Effector memory CD8-positive, alpha-beta T cell (primary cell): ENCODE measurements around the gene SIRT7.

ENCODE experiments used
- ATAC-seq: fragments of 150-1000 bp; cut with Tn5 transposase; replicated peaks from 2 replicates; pipeline ENCODE4 v1.10.0; 2021; ENCODE audit warnings: mild to moderate bottlenecking, moderate library complexity
- DNase-seq, 3 experiments: peaks; one replicate each; pipeline ENCODE4 v3.0.0; 2021
- H3K27ac Mint-ChIP-seq, 2 donors: one replicate each; pipeline ENCODE4 v1.8.0; 2022; ENCODE audit warnings: mild to moderate bottlenecking in 2 of 2, mixed read lengths in 2 of 2, moderate library complexity in 2 of 2
- H3K27me3 Mint-ChIP-seq, 2 donors: one replicate each; pipeline ENCODE4 v1.8.0; 2022; ENCODE audit warnings: mixed read lengths in 2 of 2
- H3K36me3 Mint-ChIP-seq: one replicate; pipeline ENCODE4 v1.8.0; 2022; ENCODE audit warnings: mild to moderate bottlenecking, moderate library complexity, mixed read lengths; ENCODE audit not compliant: insufficient read depth
- H3K4me1 Mint-ChIP-seq, 2 donors: one replicate each; pipeline ENCODE4 v1.8.0; 2022; ENCODE audit warnings: low read depth in 2 of 2, mixed read lengths in 2 of 2
- H3K4me3 Mint-ChIP-seq, 2 donors: one replicate each; pipeline ENCODE4 v1.8.0; 2022; ENCODE audit warnings: mild to moderate bottlenecking in 2 of 2, mixed read lengths in 2 of 2, moderate library complexity in 2 of 2
- H3K9me3 Mint-ChIP-seq, 2 donors: one replicate each; pipeline ENCODE4 v1.8.0; 2022; ENCODE audit warnings: mixed read lengths in 2 of 2

The SIRT7 gene

DNA sequence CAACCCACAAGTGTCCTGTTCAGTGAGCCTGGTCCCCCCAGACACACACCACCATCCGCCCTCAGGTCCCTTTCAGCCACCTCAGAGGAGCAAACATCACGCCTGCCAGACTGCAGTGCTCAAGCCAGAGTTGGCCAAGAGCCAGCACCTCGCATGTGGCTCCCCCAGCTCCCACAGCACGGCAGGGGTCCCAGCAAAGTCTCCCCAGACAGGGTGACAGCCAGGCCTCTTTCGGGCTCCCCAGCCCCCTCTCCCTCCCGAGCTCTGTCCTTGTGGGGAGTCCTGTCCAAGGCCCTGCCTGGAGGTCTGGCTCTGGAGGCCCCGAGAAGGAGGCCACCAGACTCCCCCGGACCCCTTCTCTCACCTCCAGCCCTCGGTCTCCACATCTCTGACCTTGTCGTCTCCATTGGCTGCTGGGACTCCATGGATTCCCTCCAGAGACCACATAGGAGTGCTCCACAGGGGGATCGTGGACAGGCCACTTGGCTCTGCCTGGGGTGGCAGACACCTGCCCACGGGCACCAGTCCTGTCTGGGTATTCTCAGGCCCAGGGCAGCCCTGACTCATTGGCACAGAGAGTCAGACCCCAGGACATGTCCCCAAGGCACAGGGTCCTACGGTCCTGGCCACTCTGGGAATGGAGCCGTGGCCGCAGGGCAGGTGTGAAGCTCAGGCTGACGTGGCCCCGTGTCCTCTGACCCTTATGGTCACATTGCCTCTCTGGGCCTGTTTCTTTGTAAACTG lies 30.8 kb upstream of the SIRT7 start:
- Mint-ChIP-seq H3K4me3 (no peak overlapping the region), H3K4me1 (no peaks in the 10 kb centered on the region), H3K27ac (no peak overlapping the region), H3K9me3 (no peaks in the 10 kb centered on the region), H3K36me3 (no peaks in the 10 kb centered on the region), H3K27me3 (peaks cover 0 to 26% of the 10 kb centered on the region in 2 donors)
- no peak for DNase-seq
- ATAC-seq: no peak

DNA sequence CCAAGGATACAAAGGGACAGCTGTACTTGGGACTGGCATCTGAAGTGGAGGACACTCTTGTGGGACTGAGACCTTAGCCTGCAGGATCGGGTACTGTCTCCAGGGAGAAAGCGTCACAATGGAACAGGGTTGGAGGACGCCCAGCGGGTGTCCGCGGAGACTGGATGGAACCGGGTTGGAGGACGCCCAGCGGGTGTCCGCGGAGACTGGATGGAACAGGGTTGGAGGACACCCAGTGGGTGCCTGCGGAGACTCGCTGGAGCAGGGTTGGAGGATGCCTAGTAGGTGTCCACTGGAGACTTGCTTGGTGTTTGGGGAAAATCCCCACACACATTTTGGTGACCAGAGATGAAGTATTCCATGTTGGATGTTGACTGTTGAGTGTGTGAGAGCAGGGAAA lies 29.2 kb upstream of the SIRT7 start, which contains the start of gene MYADML2:
MYADML2 (minus strand) TSS at position 45 of the 400 bp plus-strand sequence. CDS start 5,492 bp downstream, outside the sequence.
- Mint-ChIP-seq H3K36me3 (no peaks in the 10 kb centered on the region), H3K27ac (no peak within 1 kb of the TSS), H3K4me3 (no peak within 1 kb of the TSS), H3K9me3 (no peaks in the 10 kb centered on the region), H3K27me3 (peaks cover 0 to 26% of the 10 kb centered on the region in 2 donors), H3K4me1 (no peaks in the 10 kb centered on the region)
- no peak for DNase-seq
- no peak for ATAC-seq

DNA sequence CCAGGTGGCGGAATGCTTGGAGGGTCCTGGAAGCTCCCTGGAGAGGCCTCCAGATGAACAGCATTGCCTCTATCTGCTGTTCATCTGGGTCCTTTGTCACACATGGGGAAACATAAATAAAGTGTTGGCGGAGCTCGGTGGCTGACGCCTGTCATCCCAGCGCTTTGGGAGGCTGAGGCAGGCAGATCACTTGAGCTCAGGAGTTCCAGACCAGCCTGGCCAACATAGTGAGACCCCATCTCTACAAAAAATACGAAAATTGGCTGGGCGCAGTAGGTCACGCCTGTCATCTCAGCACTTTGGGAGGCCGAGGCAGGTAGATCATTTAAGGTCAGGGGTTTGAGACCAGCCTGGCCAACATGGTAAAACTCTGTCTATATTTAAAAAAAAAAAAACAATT lies 26.9 kb upstream of the SIRT7 start:
- H3K4me3 Mint-ChIP-seq: no peak overlapping the region
- H3K27me3 Mint-ChIP-seq: peaks cover 0 to 36% of the 10 kb centered on the region in 2 donors
- DNase-seq: no peak
- H3K9me3 Mint-ChIP-seq: no peaks in the 10 kb centered on the region
- no peaks in the 10 kb centered on the region for H3K4me1 Mint-ChIP-seq
- no peak overlapping the region for H3K27ac Mint-ChIP-seq
- no peak for ATAC-seq
- no peaks in the 10 kb centered on the region for H3K36me3 Mint-ChIP-seq

DNA sequence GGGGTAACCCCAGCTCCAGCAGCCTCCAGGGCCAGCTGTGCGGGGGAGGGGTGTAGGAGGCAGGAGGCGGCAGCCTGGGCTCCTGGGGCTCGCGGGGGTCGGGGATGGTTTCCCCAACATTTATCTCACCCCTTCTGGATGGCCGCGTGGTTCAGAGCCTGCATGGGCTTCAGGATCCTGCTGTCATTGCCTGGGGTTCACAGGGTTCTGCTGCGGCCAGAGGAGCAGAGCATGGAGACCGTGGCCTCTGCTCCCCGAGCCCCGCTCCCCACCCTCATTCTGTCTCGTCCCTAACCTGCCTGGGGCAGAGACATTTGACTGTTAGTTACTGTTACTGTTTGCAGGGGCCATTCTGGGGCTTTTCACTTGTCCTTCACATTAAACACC lies 24.2 kb upstream of the SIRT7 start:
- Mint-ChIP-seq H3K9me3 (no peaks in the 10 kb centered on the region), H3K4me3 (no peak overlapping the region), H3K27me3 (peaks cover 0 to 24% of the 10 kb centered on the region in 2 donors), H3K36me3 (no peaks in the 10 kb centered on the region), H3K4me1 (peaks cover 3 to 4% of the 10 kb centered on the region in 2 donors), H3K27ac (no peak overlapping the region)
- ATAC-seq (no peak), DNase-seq (no peak)

DNA sequence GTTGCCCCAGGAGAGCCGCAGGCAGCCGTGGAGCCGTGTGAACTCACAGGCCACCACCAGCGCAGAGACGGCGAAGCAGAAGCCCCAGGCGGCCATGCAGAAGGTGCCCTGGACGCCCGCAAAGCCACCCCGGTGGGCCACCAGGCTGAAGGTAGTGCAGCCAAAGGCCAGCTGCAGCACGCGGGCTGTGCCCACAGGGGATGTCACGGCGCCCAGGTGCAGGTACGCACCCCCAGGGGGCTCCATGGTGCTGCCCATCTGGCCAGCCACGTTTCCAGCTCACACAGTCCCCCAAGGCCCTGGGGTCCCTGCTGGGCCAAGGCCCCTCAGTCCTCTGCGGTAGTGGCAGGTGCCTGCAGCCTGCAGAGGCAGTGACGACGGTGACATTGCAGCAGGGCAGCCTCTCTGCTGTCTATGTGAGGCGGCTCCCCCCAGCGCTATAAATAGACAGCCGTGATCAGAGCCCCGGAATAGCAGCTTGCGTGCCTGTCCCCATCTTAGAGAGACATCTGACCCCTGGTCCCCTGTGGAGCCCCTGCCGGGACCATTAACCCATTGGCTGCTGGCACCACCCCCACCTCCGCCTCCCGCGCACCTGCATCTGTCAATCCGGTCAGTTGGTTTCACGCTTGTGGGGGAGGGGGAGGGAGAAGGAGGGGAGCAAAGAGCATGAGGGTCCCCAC lies 23.6 kb upstream of the SIRT7 start:
- no peaks in the 10 kb centered on the region for H3K36me3 Mint-ChIP-seq
- no peaks in the 10 kb centered on the region for H3K9me3 Mint-ChIP-seq
- peaks cover 0 to 19% of the 10 kb centered on the region in 2 donors for H3K27me3 Mint-ChIP-seq

DNA sequence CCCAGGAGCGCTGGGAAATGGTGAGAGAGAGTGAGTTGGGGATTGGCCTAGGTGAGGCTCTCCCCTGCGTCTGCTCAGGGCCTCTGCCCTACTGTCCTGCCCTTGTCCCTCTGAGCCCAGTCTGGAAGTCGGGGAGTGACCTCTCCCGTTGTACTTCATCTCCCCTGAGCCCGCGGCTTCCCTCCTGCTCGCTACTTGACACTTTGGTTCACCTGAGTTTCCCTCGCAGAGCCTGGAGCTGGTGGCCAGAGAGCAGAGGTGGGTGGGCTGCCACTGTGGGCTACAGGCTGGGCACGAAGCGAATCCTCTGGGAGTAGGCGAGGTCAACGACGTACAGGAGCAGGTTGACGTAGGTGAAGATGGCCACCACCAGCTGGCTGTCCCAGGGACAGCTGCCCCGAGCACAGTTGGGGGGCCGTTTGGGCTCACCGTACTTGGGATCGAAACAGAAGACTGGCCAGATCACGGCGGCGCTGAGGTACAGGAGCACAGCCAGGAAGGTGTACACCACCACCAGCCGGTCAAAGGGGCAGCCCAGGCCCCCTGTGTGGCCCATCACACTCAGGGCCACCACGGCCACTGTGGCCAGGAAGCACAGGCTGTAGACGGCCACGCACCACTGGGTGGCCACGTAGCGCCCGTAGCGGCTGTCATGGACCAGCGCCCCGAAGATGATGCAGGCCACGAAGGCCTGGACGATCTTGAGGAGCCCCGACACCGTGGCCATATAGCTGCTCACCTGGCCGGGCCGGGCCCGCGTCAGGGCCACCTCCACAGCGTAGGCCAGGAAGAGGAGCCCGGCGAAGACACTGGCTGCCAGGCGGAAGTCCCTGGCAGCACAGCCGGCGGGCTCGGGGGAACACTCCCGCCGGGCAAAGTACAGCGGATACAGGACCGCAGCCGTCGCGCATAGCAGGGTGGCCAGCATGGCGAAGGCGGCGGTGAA lies 22.8 kb upstream of the SIRT7 start:
- ATAC-seq (no peak), DNase-seq (no peak)
- Mint-ChIP-seq H3K27ac (no peak overlapping the region), H3K4me1 (peaks cover 3 to 6% of the 10 kb centered on the region in 2 donors), H3K27me3 (peaks cover 0 to 19% of the 10 kb centered on the region in 2 donors), H3K4me3 (no peak overlapping the region), H3K36me3 (no peaks in the 10 kb centered on the region), H3K9me3 (no peaks in the 10 kb centered on the region)

More for the DNA sequence above, 23.6 kb upstream of the SIRT7 start:
- DNase-seq (no peak), ATAC-seq (no peak)
- Mint-ChIP-seq H3K27ac (no peak overlapping the region), H3K4me3 (no peak overlapping the region), H3K4me1 (peaks cover 3 to 5% of the 10 kb centered on the region in 2 donors)

DNA sequence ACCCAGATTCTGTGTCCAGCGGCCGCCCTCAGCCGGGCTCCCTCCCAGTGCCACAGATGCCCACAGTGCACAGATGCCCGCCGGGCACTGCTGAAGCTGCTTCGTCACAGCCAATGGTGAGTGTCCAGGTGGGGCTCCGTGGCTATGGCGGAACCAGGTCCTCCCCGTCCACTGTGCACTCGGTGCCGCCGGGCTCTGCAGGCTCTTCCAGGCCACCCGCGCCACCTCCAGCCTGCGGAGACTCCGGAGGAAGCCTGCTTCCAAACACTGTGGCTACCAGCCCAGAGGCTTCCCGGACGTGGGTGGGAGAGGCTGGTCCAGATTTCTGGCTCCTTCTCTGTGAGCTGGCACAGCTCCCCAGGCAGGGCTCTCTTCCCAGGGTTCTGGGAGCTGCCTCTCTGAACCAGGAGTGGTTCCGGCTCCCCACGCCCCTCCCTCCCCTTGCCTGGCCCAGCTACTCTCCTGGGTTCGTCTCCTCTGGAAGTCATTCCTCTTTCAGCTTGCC lies 22.0 kb upstream of the SIRT7 start:
- DNase-seq: no peak
- ATAC-seq: no peak
- H3K4me3 Mint-ChIP-seq: no peak overlapping the region
- H3K36me3 Mint-ChIP-seq: no peaks in the 10 kb centered on the region
- H3K9me3 Mint-ChIP-seq: no peaks in the 10 kb centered on the region
- peaks cover 3 to 6% of the 10 kb centered on the region in 2 donors for H3K4me1 Mint-ChIP-seq
- H3K27ac Mint-ChIP-seq: no peak overlapping the region
- peaks cover 0 to 19% of the 10 kb centered on the region in 2 donors for H3K27me3 Mint-ChIP-seq

DNA sequence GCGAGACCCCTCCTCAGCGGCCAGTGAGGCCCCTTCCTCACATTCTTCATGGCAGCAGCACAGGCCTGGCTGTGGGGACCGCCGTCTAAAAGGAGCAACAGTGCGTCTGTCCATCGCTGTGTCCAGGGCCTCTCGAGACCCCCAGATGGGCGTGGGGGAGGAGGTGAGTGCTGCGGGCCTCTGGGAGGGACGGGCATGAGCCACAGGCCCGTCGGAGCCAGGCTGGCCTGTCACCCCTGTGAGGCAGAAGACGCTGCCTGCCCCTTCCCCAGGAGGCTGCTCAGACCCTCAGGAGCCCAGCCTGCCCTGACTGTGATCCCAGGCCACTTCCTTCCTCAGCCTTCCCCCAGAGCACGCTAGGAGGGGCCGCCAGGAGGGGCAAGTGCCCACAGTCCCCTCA lies 21.2 kb upstream of the SIRT7 start:
- no peak for DNase-seq
- H3K9me3 Mint-ChIP-seq: no peaks in the 10 kb centered on the region
- no peak overlapping the region for H3K27ac Mint-ChIP-seq

DNA sequence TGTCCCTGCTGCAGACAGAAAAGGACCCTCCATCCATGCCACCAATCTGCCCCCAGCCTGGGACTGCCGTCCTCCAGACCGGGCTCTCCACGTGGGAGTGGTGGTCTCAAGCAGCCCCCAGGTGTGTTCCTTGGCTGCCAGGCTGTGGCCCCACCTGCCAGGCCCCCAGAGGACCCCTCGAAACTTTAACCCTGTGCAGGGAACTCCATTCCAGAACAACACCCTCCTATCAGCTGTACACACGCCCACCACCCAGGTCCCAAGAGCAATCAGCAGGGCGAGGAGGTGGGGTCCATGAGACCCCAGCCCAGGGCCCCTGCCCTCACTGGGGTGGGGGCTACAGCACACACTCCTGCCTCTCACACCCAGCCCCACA lies 17.7 kb upstream of the SIRT7 start:
- Mint-ChIP-seq H3K4me3 (peak overlapping the region; percentile 55 to 56), H3K27ac (no peak overlapping the region)
- DNase-seq: no peak

More for the DNA sequence above, 21.2 kb upstream of the SIRT7 start:
- Mint-ChIP-seq H3K36me3 (no peaks in the 10 kb centered on the region), H3K4me1 (peaks cover 3 to 6% of the 10 kb centered on the region in 2 donors), H3K4me3 (no peak overlapping the region), H3K27me3 (peaks cover 0 to 12% of the 10 kb centered on the region in 2 donors)
- ATAC-seq: no peak

DNA sequence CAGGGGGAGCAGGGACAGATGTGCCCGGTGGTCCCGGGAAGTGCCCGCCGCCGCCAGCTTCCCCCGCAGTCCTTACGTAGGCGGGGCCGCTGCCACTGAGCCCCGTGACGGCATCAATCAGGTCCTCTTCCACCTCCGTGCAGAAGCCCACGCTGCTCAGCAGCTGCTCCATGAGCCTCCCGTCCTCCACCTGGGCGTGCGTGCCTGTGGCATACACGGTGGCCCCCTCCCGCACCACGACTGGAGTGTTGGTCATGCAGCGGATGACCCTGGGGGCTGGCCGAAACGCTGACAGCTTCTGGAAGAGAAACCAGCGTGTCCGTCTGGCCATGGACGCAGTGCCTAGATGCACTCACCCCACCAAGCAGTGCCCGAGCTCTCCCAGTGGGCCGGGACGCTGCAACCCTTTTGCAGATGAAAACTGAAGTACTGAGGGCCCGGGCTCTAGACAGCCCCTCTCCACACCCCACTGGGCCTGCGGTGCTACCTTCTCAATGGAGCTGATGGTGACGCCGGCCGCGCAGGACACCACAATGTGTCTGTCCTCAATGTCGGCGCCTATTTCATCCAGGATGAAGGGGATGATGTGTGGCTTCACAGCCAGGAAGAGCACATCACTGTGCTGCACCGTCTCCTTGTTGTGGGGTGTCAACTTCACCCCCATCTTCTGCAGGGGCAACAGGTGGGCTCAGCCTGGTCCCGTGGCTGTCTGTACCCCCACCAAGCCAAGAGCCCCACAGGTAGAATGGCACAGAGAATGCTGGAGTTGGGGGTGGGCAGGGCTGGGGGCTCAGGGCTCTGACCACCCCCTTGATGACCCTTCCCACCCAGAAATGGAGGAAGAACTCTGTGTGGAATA lies 17.1 kb upstream of the SIRT7 start:
- Mint-ChIP-seq H3K4me1 (peaks cover 8 to 9% of the 10 kb centered on the region in 2 donors), H3K36me3 (no peaks in the 10 kb centered on the region), H3K4me3 (peak overlapping the region; percentile 55 to 56), H3K27me3 (peaks cover 6 to 36% of the 10 kb centered on the region in 2 donors), H3K9me3 (no peaks in the 10 kb centered on the region), H3K27ac (no peak overlapping the region)
- no peak for ATAC-seq
- DNase-seq: no peak

More for the DNA sequence above, 17.7 kb upstream of the SIRT7 start:
- no peaks in the 10 kb centered on the region for H3K9me3 Mint-ChIP-seq
- peaks cover 6 to 36% of the 10 kb centered on the region in 2 donors for H3K27me3 Mint-ChIP-seq
- peaks cover 8 to 9% of the 10 kb centered on the region in 2 donors for H3K4me1 Mint-ChIP-seq
- no peaks in the 10 kb centered on the region for H3K36me3 Mint-ChIP-seq
- no peak for ATAC-seq

DNA sequence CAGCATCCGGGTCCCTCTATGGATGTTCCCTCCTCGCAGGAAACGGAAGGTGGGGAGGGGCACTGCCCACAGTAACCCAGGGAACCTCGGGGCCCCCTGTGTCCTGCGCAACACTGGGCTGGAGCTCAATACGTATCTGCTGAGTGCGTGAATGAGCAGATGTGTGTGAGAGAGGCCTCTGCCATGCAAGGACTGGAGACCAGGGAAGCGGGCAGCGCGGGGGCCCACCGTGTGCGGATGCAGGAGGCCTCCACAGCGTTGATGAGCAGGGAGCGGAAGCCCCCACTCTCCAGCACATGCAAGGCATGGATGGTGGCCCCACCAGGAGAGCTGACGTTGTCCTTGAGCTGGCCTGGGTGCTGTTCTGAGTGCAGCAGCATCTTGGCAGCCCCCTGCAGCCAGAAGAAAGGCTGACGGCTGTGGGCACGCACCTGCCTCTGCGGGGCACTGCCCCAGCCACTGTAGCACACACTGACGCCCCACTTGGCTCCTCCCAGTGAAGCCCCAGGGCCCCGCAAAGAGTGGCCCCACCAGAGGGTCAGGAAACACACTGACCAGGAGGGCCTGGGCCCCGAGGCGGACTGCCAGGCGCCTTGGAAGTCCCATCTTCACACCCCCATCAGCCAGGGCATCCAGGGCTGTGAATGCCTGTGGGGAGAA lies 16.3 kb upstream of the SIRT7 start:
- Mint-ChIP-seq H3K4me3 (no peak overlapping the region), H3K27me3 (peaks cover 6 to 43% of the 10 kb centered on the region in 2 donors), H3K36me3 (no peaks in the 10 kb centered on the region), H3K9me3 (no peaks in the 10 kb centered on the region), H3K27ac (no peak overlapping the region), H3K4me1 (peaks cover 8 to 9% of the 10 kb centered on the region in 2 donors)
- ATAC-seq: no peak
- no peak for DNase-seq

DNA sequence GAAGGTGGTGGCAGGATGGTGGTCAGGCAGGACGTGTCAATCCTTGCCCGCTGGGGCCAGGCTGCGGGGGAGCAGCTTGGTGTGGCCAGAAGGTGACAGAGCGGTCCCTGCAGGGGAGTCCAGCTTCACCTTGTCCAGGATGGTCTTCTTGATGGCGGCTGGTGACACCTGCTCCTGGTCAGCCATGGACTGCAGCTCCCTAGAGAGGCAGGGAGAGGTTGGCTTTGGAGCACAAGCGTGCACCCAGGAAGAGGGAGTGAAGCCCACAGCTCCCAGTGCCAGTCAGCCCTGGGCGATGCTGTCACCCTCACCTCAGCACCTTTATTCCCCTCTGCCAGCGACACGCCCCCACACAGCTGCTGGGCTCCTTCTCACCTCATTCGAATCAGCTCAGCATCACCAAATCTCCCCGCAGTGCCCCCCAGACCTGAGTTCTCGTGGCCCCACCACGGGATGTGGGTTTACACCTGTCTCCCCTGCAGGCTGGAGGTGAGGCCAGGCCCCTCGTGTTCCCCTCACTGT lies 15.3 kb upstream of the SIRT7 start:
- peaks cover 8 to 9% of the 10 kb centered on the region in 2 donors for H3K4me1 Mint-ChIP-seq
- no peak overlapping the region for H3K27ac Mint-ChIP-seq
- no peak for DNase-seq
- no peak overlapping the region for H3K4me3 Mint-ChIP-seq
- H3K27me3 Mint-ChIP-seq: peaks cover 6 to 50% of the 10 kb centered on the region in 2 donors
- peak; percentile 12 for ATAC-seq
- no peaks in the 10 kb centered on the region for H3K9me3 Mint-ChIP-seq
- peaks cover 5% of the 10 kb centered on the region for H3K36me3 Mint-ChIP-seq
